Loucy (cell line): ENCODE data around the gene SMOC2.

Experiments
- H2AFZ ChIP-seq: fragments of 200-600 bp; sonication (generic); 2 replicates; pipeline ENCODE4 v1.6.0; 2016; ENCODE audit warnings: antibody characterized with exemption, mild to moderate bottlenecking, low read length, moderate library complexity
- H3F3A ChIP-seq: fragments of 200-600 bp; 2 replicates; pipeline ENCODE4 v1.6.0; 2016; ENCODE audit warnings: antibody characterized with exemption, low read depth, mild to moderate bottlenecking
- H3K27me3 ChIP-seq: fragments of 200-600 bp; sonication (generic); 2 replicates; pipeline ENCODE4 v1.6.1; 2014; ENCODE audit warnings: low read length, mild to moderate bottlenecking; ENCODE audit not compliant: insufficient read depth, poor library complexity, severe bottlenecking
- H3K36me3 ChIP-seq: fragments of 200-600 bp; sonication (generic); 2 replicates; pipeline ENCODE4 v1.6.1; 2016; ENCODE audit warnings: low read length; ENCODE audit not compliant: insufficient read depth
- H3K4me1 ChIP-seq: fragments of 200-600 bp; sonication (generic); 2 replicates; pipeline ENCODE4 v1.5.1; 2014; ENCODE audit warnings: low read length, mild to moderate bottlenecking; ENCODE audit not compliant: insufficient read depth, poor library complexity, severe bottlenecking
- H3K4me2 ChIP-seq: fragments of 200-600 bp; sonication (generic); 2 replicates; pipeline ENCODE4 v1.6.0; 2014; ENCODE audit warnings: antibody characterized with exemption, low read length, low read depth, mild to moderate bottlenecking; ENCODE audit not compliant: poor library complexity, severe bottlenecking
- H3K4me3 ChIP-seq: fragments of 200-600 bp; sonication (generic); 2 replicates; pipeline ENCODE4 v1.5.1; 2014; ENCODE audit warnings: low read length, mild to moderate bottlenecking, mixed read lengths; ENCODE audit not compliant: poor library complexity, severe bottlenecking
- H3K79me2 ChIP-seq: fragments of 200-600 bp; sonication (generic); 2 replicates; pipeline ENCODE4 v1.6.1; 2014; ENCODE audit warnings: low read length; ENCODE audit not compliant: insufficient read depth
- H3K9ac ChIP-seq: fragments of 200-600 bp; sonication (generic); 2 replicates; pipeline ENCODE4 v1.6.0; 2014; ENCODE audit warnings: mild to moderate bottlenecking, low read depth, low read length, moderate library complexity; ENCODE audit not compliant: poor library complexity, severe bottlenecking
- H3K9me2 ChIP-seq: fragments of 200-600 bp; sonication (generic); replicated peaks from 2 replicates; pipeline ENCODE4 v1.6.1; 2016; ENCODE audit warnings: low read depth, low read length, mixed read lengths
- H3K9me3 ChIP-seq: fragments of 200-600 bp; sonication (generic); 2 replicates; pipeline ENCODE4 v1.6.1; 2014; ENCODE audit warnings: mild to moderate bottlenecking, antibody characterized with exemption, low read length, low read depth; ENCODE audit not compliant: insufficient read depth
- H4K20me1 ChIP-seq: fragments of 200-600 bp; sonication (generic); 2 replicates; pipeline ENCODE4 v1.6.0; 2014; ENCODE audit warnings: antibody characterized with exemption, low read length, mild to moderate bottlenecking; ENCODE audit not compliant: insufficient read depth, poor library complexity, severe bottlenecking
- EZH2phosphoT487 ChIP-seq: fragments of 200-600 bp; IDR thresholded peaks from 2 replicates; pipeline ENCODE4 v1.6.1; 2018; ENCODE audit warnings: antibody characterized with exemption, mild to moderate bottlenecking, moderate library complexity, borderline replicate concordance
- TF ChIP-seq, protein P1 (sequence below): fragments of 200-600 bp; sonication (generic); conservative IDR thresholded peaks from 2 replicates; pipeline ENCODE4 v1.5.1; 2014; ENCODE audit warnings: mild to moderate bottlenecking, antibody characterized with exemption, low read length

SMOC2 gene

DNA sequence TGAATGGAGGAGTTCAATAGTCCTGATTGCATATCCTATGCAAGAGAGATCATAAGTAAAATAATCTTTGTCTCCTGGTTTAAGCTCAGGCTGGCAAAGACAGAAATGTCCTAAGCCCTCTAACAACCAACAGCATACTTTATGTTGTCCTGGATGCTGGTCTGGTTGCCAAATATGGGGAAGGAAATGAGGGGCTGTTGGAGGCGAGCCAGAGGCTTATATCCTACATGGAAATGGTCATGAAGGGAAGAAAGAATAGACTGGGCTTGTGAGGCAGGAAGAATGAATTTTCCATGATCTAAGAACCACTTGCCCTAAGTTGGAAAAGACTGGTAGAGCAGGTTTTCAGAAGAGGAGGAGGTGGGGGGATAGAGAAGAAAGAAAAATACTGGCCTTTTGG, 237.1 kb downstream of the SMOC2 start:
- Histone ChIP-seq H3K27me3 (no peaks in the 10 kb centered on the region), H3K79me2 (no peaks in the 10 kb centered on the region), H2AFZ (no peak overlapping the region), H3K9me3 (peaks cover 13% of the 10 kb centered on the region; the same call in 1 of the 2 replicates), H3K36me3 (no peaks in the 10 kb centered on the region), H4K20me1 (no peaks in the 10 kb centered on the region), H3K9me2 (no peaks in the 10 kb centered on the region), H3K4me2 (no peak overlapping the region), H3F3A (no peaks in the 10 kb centered on the region), H3K4me3 (no peak overlapping the region), H3K4me1 (no peaks in the 10 kb centered on the region), H3K9ac (no peak overlapping the region)
- TF ChIP-seq EZH2phosphoT487, result no peak
- TF ChIP-seq, protein P1, sequence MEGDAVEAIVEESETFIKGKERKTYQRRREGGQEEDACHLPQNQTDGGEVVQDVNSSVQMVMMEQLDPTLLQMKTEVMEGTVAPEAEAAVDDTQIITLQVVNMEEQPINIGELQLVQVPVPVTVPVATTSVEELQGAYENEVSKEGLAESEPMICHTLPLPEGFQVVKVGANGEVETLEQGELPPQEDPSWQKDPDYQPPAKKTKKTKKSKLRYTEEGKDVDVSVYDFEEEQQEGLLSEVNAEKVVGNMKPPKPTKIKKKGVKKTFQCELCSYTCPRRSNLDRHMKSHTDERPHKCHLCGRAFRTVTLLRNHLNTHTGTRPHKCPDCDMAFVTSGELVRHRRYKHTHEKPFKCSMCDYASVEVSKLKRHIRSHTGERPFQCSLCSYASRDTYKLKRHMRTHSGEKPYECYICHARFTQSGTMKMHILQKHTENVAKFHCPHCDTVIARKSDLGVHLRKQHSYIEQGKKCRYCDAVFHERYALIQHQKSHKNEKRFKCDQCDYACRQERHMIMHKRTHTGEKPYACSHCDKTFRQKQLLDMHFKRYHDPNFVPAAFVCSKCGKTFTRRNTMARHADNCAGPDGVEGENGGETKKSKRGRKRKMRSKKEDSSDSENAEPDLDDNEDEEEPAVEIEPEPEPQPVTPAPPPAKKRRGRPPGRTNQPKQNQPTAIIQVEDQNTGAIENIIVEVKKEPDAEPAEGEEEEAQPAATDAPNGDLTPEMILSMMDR, result no peak

DNA sequence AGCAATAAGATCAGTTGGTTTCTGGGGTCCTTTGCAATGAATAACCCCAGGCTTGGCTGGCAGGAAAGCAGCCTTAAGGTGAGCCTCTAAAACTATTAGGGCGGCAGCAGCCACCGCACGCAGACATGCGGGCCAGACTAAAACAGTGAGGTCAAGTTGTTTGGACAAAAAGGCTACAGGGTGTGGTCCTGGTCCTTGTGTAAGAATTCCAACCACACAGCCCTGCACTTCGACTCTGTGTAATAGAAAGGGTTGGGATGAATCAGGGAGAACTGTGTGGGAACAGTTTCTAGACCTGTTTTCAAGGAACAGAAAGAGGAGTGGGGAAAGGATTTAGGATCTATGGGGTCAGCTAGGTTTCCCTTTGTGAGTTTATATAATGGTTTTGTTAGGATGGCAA, 237.6 kb downstream of the SMOC2 start:
- Histone ChIP-seq H3K4me2 (no peak overlapping the region), H3K27me3 (no peaks in the 10 kb centered on the region), H3K4me1 (no peaks in the 10 kb centered on the region)

DNA sequence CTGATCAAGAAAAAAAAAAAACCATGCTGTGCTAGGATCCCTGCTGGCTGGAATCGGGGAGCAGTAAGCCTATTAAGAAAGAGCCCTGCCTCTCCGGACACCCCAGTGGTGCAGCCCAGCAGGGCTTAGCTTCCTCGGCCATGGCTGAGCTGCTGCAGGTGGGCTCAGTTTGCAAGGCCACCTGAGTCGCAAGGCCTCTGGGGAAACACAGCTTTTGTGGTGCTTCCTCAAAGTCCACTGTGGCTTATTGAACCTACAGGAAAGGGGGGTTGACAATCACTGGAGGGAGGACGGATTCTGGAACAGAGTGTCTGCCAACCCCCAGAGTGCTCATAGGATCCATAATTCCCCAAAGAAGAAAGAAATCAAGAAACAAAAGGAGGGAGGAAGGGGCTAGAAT, 240.8 kb downstream of the SMOC2 start:
- TF ChIP-seq EZH2phosphoT487, result no peak
- TF ChIP-seq, protein P1, result no peak
- no peaks in the 10 kb centered on the region for H3F3A ChIP-seq
- H4K20me1 ChIP-seq, result no peaks in the 10 kb centered on the region
- no peak overlapping the region for H3K9ac ChIP-seq
- H3K4me3 ChIP-seq, result no peak overlapping the region
- no peak overlapping the region for H2AFZ ChIP-seq
- H3K9me3 ChIP-seq, result peaks cover 20% of the 10 kb centered on the region; the same call in 1 of the 2 replicates
- H3K9me2 ChIP-seq, result no peaks in the 10 kb centered on the region
- H3K27me3 ChIP-seq, result no peaks in the 10 kb centered on the region
- H3K36me3 ChIP-seq, result no peaks in the 10 kb centered on the region
- H3K4me1 ChIP-seq, result no peaks in the 10 kb centered on the region
- no peak overlapping the region for H3K4me2 ChIP-seq
- H3K79me2 ChIP-seq, result no peaks in the 10 kb centered on the region

More for the DNA sequence above, 237.6 kb downstream of the SMOC2 start:
- H3F3A ChIP-seq, result no peaks in the 10 kb centered on the region
- peaks cover 13% of the 10 kb centered on the region; the same call in 1 of the 2 replicates for H3K9me3 ChIP-seq
- no peaks in the 10 kb centered on the region for H3K9me2 ChIP-seq
- H4K20me1 ChIP-seq, result no peaks in the 10 kb centered on the region
- no peak overlapping the region for H2AFZ ChIP-seq
- H3K79me2 ChIP-seq, result no peaks in the 10 kb centered on the region
- H3K9ac ChIP-seq, result no peak overlapping the region
- TF ChIP-seq, protein P1, result no peak
- H3K4me3 ChIP-seq, result no peak overlapping the region
- H3K36me3 ChIP-seq, result no peaks in the 10 kb centered on the region
